Fibroblast of lung (primary cell): Measurements from ENCODE around the gene DHRS12. TPM values are rescaled to one million over a fixed set of nuclear protein-coding genes. Genes with fewer than 3 reads are reported as not detected.

Experiments
- DNase-seq, 2 donors: peaks; one replicate each; pipeline versions ENCODE4 v3.0.0 to v3.0.0-alpha.2; 2010; ENCODE audit warnings: low read depth in 2 of 2
- H2AFZ ChIP-seq: 2 replicates; pipeline ENCODE4 v1.5.1; 2012; ENCODE audit warnings: low read length, control low read depth, inconsistent platforms
- H3K27ac ChIP-seq: 2 replicates; pipeline ENCODE4 v1.5.1; 2011; ENCODE audit warnings: low read length, control low read depth; ENCODE audit not compliant: insufficient read depth
- H3K27me3 ChIP-seq: 2 replicates; pipeline ENCODE4 v1.5.1; 2011; ENCODE audit warnings: mild to moderate bottlenecking, low read length; ENCODE audit not compliant: control insufficient read depth, insufficient read depth
- H3K36me3 ChIP-seq: 2 replicates; pipeline ENCODE4 v1.5.1; 2011; ENCODE audit warnings: low read length; ENCODE audit not compliant: control insufficient read depth, insufficient read depth
- H3K4me1 ChIP-seq: 2 replicates; pipeline ENCODE4 v1.5.1; 2011; ENCODE audit warnings: low read length; ENCODE audit not compliant: control insufficient read depth, insufficient read depth; ENCODE audit errors: extremely low read depth
- H3K4me2 ChIP-seq: 2 replicates; pipeline ENCODE4 v1.5.1; 2011; ENCODE audit warnings: low read length, control low read depth; ENCODE audit not compliant: insufficient read depth; ENCODE audit errors: extremely low read depth
- H3K4me3 ChIP-seq, 4 experiments: fragments of 200-600 bp in 1 of 4; sonication (generic) in 1 of 4; replicated peaks in 1 of 4; 2 replicates each; pipeline ENCODE4 v1.5.1; 2011 to 2016; ENCODE audit warnings: low read length in 4 of 4, low read depth in 3 of 4, mild to moderate bottlenecking in 3 of 4, control low read depth in 2 of 4, inconsistent platforms in 1 of 4, mixed read lengths in 1 of 4; ENCODE audit not compliant: insufficient read depth in 1 of 4; ENCODE audit errors: control extremely low read depth in 1 of 4
- H3K79me2 ChIP-seq: 2 replicates; pipeline ENCODE4 v1.5.1; 2012; ENCODE audit warnings: mild to moderate bottlenecking, low read length, inconsistent platforms; ENCODE audit not compliant: control insufficient read depth, insufficient read depth
- H3K9ac ChIP-seq: 2 replicates; pipeline ENCODE4 v1.5.1; 2011; ENCODE audit warnings: mild to moderate bottlenecking, low read length, control low read depth; ENCODE audit not compliant: insufficient read depth
- H3K9me3 ChIP-seq: 2 replicates; pipeline ENCODE4 v1.5.1; 2012; ENCODE audit warnings: low read depth, low read length; ENCODE audit not compliant: control insufficient read depth, insufficient read depth
- H4K20me1 ChIP-seq: 2 replicates; pipeline ENCODE4 v1.5.1; 2011; ENCODE audit warnings: low read length; ENCODE audit not compliant: control insufficient read depth, insufficient read depth; ENCODE audit errors: extremely low read depth
- EZH2 ChIP-seq: IDR thresholded peaks from 2 replicates; pipeline ENCODE4 v1.5.1; 2012; ENCODE audit warnings: low read length, control low read depth, mild to moderate bottlenecking; ENCODE audit errors: missing control alignments
- polyA plus RNA-seq, 2 donors: library from polyadenylated mRNA; depleted of rRNA in 1 of 2; stranded (reverse) in 1 of 2; unstranded in 1 of 2; fragments of >200 nt; gene quantifications; 2 replicates each; pipeline ENCODE4 v1.2.1, GENCODE V29; 2011 to 2012; ENCODE audit warnings: missing spikeins in 1 of 2
- total RNA-seq: library from RNA; depleted of rRNA; stranded (reverse); fragments of >200 nt; gene quantifications from 2 replicates; pipeline ENCODE4 v1.2.1, GENCODE V29; 2014
- TF ChIP-seq, protein P1 (sequence below), 2 donors: IDR thresholded peaks in 1 of 2; conservative IDR thresholded peaks in 1 of 2; 1 replicate in 1 of 2; 2 replicates in 1 of 2; pipeline ENCODE4 v1.5.1; 2011 to 2012; ENCODE audit warnings: low read length in 2 of 2, control low read depth in 1 of 2, inconsistent platforms in 1 of 2, low read depth in 1 of 2, mild to moderate bottlenecking in 1 of 2

Gene DHRS12
- total and polyA plus RNA-seq, 2 donors (not counting 1 experiment from before 2014, with no cell fraction given) = 5.7 to 6.1 TPM

DNA sequence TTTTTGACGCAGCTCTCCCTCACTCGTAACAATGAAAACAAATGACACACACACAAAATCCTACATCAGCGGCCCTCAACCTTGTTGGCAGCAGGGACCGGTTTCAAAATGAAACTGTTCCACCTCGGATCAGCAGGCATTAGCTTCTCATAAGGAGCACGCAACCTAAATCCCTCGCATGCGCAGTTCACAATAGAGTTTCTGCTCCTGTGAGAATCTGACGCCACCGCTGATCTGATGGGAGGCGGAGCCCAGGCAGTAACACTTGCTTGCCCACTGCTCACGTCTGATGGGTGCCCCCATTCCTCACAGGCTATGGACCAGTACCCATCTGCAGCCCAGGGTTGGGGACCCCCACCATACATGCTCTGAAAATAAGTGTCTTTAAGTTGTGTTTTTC lies 43.4 kb downstream of the DHRS12 start:
- Histone ChIP-seq H3K36me3 (peaks cover 7% of the 10 kb centered on the region), H3K4me1 (peaks cover 19% of the 10 kb centered on the region), H3K4me2 (no peak overlapping the region), H3K9ac (no peak overlapping the region), H4K20me1 (no peaks in the 10 kb centered on the region), H3K4me3 (no peak overlapping the region), H3K27ac (no peak overlapping the region), H3K79me2 (no peaks in the 10 kb centered on the region), H2AFZ (no peak overlapping the region), H3K9me3 (no peaks in the 10 kb centered on the region), H3K27me3 (no peaks in the 10 kb centered on the region)
- peak in 1 of 2 donors; percentile 69 for DNase-seq
- TF ChIP-seq, protein P1, sequence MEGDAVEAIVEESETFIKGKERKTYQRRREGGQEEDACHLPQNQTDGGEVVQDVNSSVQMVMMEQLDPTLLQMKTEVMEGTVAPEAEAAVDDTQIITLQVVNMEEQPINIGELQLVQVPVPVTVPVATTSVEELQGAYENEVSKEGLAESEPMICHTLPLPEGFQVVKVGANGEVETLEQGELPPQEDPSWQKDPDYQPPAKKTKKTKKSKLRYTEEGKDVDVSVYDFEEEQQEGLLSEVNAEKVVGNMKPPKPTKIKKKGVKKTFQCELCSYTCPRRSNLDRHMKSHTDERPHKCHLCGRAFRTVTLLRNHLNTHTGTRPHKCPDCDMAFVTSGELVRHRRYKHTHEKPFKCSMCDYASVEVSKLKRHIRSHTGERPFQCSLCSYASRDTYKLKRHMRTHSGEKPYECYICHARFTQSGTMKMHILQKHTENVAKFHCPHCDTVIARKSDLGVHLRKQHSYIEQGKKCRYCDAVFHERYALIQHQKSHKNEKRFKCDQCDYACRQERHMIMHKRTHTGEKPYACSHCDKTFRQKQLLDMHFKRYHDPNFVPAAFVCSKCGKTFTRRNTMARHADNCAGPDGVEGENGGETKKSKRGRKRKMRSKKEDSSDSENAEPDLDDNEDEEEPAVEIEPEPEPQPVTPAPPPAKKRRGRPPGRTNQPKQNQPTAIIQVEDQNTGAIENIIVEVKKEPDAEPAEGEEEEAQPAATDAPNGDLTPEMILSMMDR (conservative IDR thresholded peaks at IDR 0.05 in 1 of 2, IDR thresholded peaks at IDR 0.05 in 1 of 2; ENCODE audit: low read depth in 1 of 2, low read length in 2 of 2) = no peak
- TF ChIP-seq EZH2 = no peak

DNA sequence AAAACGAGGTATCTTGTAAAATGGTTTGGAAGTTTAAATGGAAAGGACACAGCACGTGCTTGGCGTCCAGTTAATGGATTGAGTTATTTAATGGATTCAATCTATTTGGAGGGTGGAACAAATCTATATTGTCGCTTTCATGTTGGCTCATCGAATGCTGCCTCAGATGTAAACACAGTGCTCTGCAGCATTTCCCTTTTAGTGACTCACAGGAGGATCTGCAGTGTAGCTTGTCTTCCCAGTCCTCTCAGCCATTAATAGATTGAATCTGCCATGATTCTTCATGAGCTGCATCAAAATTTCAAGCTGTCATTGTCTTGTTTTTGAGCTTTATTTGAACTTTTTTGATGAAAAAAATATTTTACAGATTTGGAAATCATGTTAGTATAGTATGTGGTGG lies 44.7 kb downstream of the DHRS12 start:
- no peak overlapping the region for H3K9ac ChIP-seq
- H3K9me3 ChIP-seq = no peaks in the 10 kb centered on the region
- DNase-seq = peak; percentile 48 to 54
- H3K4me2 ChIP-seq = no peak overlapping the region
- no peak overlapping the region for H3K27ac ChIP-seq
- TF ChIP-seq EZH2 = no peak
- no peaks in the 10 kb centered on the region for H3K79me2 ChIP-seq
- H3K4me1 ChIP-seq = peaks cover 7% of the 10 kb centered on the region
- peaks cover 10% of the 10 kb centered on the region for H3K36me3 ChIP-seq
- no peak overlapping the region for H3K4me3 ChIP-seq
- H4K20me1 ChIP-seq = no peaks in the 10 kb centered on the region
- no peak overlapping the region for H2AFZ ChIP-seq
- H3K27me3 ChIP-seq = no peaks in the 10 kb centered on the region

DNA sequence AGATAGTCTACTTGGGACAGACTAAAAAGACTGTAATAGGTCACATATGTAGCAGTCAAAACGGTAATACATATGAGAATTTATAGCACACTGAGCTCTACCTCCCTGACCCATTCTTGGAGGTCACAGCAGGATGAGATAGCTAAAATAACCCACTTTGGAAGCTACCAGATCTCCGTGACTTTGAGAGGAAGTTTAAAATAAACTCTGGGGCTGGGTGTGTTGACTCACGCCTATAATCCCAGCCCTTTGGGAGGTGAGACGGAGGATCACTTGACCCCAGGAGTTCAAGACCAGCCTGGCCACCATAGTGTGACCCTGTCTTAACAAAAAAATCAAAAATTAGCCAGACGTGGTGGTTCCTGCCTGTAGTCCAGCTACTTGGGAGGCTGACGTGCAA lies 45.3 kb downstream of the DHRS12 start:
- Histone ChIP-seq H2AFZ (no peak overlapping the region), H3K4me1 (peaks cover 4% of the 10 kb centered on the region), H3K9me3 (no peaks in the 10 kb centered on the region), H3K4me3 (no peak overlapping the region), H4K20me1 (no peaks in the 10 kb centered on the region), H3K9ac (no peak overlapping the region), H3K27ac (no peak overlapping the region), H3K27me3 (no peaks in the 10 kb centered on the region), H3K79me2 (no peaks in the 10 kb centered on the region), H3K4me2 (no peak overlapping the region), H3K36me3 (peaks cover 10% of the 10 kb centered on the region)
- TF ChIP-seq EZH2 = no peak
- TF ChIP-seq, protein P1 (conservative IDR thresholded peaks at IDR 0.05 in 1 of 2, IDR thresholded peaks at IDR 0.05 in 1 of 2; ENCODE audit: low read depth in 1 of 2, low read length in 2 of 2) = no peak
- no peak for DNase-seq
